Neural cell (in vitro differentiated cells): ENCODE measurements around the gene RBM17. TPM values are rescaled to one million over a fixed set of nuclear protein-coding genes. Genes with fewer than 3 reads are reported as not detected.

Experiments used
- H2AFZ ChIP-seq: fragments of 200-600, 300-800 bp; sonication (generic), shearing (Covaris generic); 2 replicates; pipeline ENCODE4 v1.6.0; 2014; ENCODE audit warnings: low read depth, mild to moderate bottlenecking, antibody characterized with exemption, low read length, moderate library complexity
- H3F3A ChIP-seq: fragments of 200-600 bp; shearing (Covaris generic); 2 replicates; pipeline ENCODE4 v1.6.1; 2016; ENCODE audit warnings: mild to moderate bottlenecking, moderate library complexity, mixed read lengths, antibody characterized with exemption, low read length; ENCODE audit not compliant: insufficient read depth, poor library complexity, severe bottlenecking
- H3K27ac ChIP-seq: fragments of 200-600, 300-800 bp; sonication (generic), shearing (Covaris generic); 2 replicates; pipeline ENCODE4 v1.5.1; 2014; ENCODE audit warnings: mild to moderate bottlenecking, low read length, moderate library complexity
- H3K27me3 ChIP-seq: fragments of 300-800, 200-600 bp; sonication (generic), shearing (Covaris generic); 2 replicates; pipeline ENCODE4 v1.6.0; 2014; ENCODE audit warnings: mild to moderate bottlenecking, low read depth, low read length, moderate library complexity; ENCODE audit not compliant: insufficient read depth
- H3K36me3 ChIP-seq: fragments of 300-800, 200-600 bp; sonication (generic), shearing (Covaris generic); 2 replicates; pipeline ENCODE4 v1.5.1; 2014; ENCODE audit warnings: mild to moderate bottlenecking, antibody characterized with exemption, low read length, moderate library complexity; ENCODE audit not compliant: insufficient read depth
- H3K4me2 ChIP-seq: fragments of 300-800, 200-600 bp; sonication (generic), shearing (Covaris generic); 2 replicates; pipeline ENCODE4 v1.6.0; 2014; ENCODE audit warnings: mild to moderate bottlenecking, low read length
- H3K4me3 ChIP-seq: fragments of 300-800, 200-600 bp; sonication (generic), shearing (Covaris generic); 2 replicates; pipeline ENCODE4 v1.5.1; 2014; ENCODE audit warnings: mild to moderate bottlenecking, low read length, moderate library complexity
- H3K79me2 ChIP-seq: fragments of 200-600 bp; shearing (Covaris generic); replicated peaks from 2 replicates; pipeline ENCODE4 v1.6.0; 2014; ENCODE audit warnings: mild to moderate bottlenecking, low read length, moderate library complexity; ENCODE audit not compliant: insufficient read depth
- H3K9ac ChIP-seq: fragments of 300-800, 200-600 bp; sonication (generic), shearing (Covaris generic); 2 replicates; pipeline ENCODE4 v1.6.1; 2016; ENCODE audit warnings: mild to moderate bottlenecking, low read length, mixed read lengths
- H3K9me2 ChIP-seq: fragments of 200-600 bp; shearing (Covaris generic); 2 replicates; pipeline ENCODE4 v1.6.1; 2016; ENCODE audit warnings: mild to moderate bottlenecking, low read length, mixed read lengths; ENCODE audit not compliant: insufficient read depth
- H3K9me3 ChIP-seq: fragments of 200-600, 300-800 bp; sonication (generic), shearing (Covaris generic); 2 replicates; pipeline ENCODE4 v1.6.1; 2016; ENCODE audit warnings: mild to moderate bottlenecking, mixed run types, low read length, moderate library complexity, mixed read lengths
- H4K20me1 ChIP-seq: fragments of 200-600 bp; shearing (Covaris generic); 2 replicates; pipeline ENCODE4 v1.6.1; 2016; ENCODE audit warnings: mild to moderate bottlenecking, mixed run types; ENCODE audit not compliant: insufficient read depth
- CTCF ChIP-seq: fragments of 450-650 bp; IDR thresholded peaks from 2 replicates; pipeline ENCODE4 v1.5.1; 2014; ENCODE audit warnings: antibody characterized with exemption, mild to moderate bottlenecking, moderate library complexity; ENCODE audit not compliant: poor library complexity, severe bottlenecking
- EP300 ChIP-seq: fragments of 450-650 bp; conservative IDR thresholded peaks from 2 replicates; pipeline ENCODE4 v1.6.1; 2014; ENCODE audit warnings: antibody characterized with exemption, mild to moderate bottlenecking, moderate library complexity; ENCODE audit not compliant: poor library complexity, severe bottlenecking
- EZH2 ChIP-seq: fragments of 200-600, 300-800 bp; shearing (Covaris generic), sonication (generic); IDR thresholded peaks from 2 replicates; pipeline ENCODE4 v1.6.1; 2014; ENCODE audit warnings: antibody characterized with exemption, low read length, borderline replicate concordance, mild to moderate bottlenecking; ENCODE audit not compliant: insufficient read depth, poor library complexity, severe bottlenecking
- MXI1 ChIP-seq: fragments of 450-650 bp; conservative IDR thresholded peaks from 2 replicates; pipeline ENCODE4 v1.6.1; 2014; ENCODE audit warnings: antibody characterized with exemption, mild to moderate bottlenecking; ENCODE audit not compliant: poor library complexity, severe bottlenecking
- POLR2AphosphoS5 ChIP-seq: IDR thresholded peaks from 2 replicates; pipeline ENCODE4 v1.6.1; 2012
- RAD21 ChIP-seq: fragments of 450-650 bp; conservative IDR thresholded peaks from 2 replicates; pipeline ENCODE4 v1.6.1; 2014; ENCODE audit warnings: antibody characterized with exemption, mild to moderate bottlenecking, moderate library complexity
- REST ChIP-seq: IDR thresholded peaks from 2 replicates; pipeline ENCODE4 v1.6.1; 2012; ENCODE audit warnings: borderline replicate concordance
- SMC3 ChIP-seq: fragments of 450-650 bp; conservative IDR thresholded peaks from 2 replicates; pipeline ENCODE4 v1.6.1; 2014; ENCODE audit warnings: antibody characterized with exemption, mild to moderate bottlenecking, moderate library complexity; ENCODE audit not compliant: poor library complexity
- TAF1 ChIP-seq: IDR thresholded peaks from 2 replicates; pipeline ENCODE4 v1.6.1; 2012; ENCODE audit warnings: low read depth
- polyA plus RNA-seq: library from polyadenylated mRNA; depleted of rRNA; stranded (reverse); fragments of >200 nt; gene quantifications from 2 replicates; pipeline ENCODE4 v1.2.3, GENCODE V29; 2014

RBM17 gene
- polyA plus RNA-seq, 1 donor from 2014 or later: 109 TPM

- Histone ChIP-seq H3K36me3 (no peaks in the 10 kb centered on the region), H3K27me3 (no peaks in the 10 kb centered on the region), H3K9me3 (no peaks in the 10 kb centered on the region), H3K27ac (no peak overlapping the region), H4K20me1 (no peaks in the 10 kb centered on the region), H3K9ac (no peak overlapping the region), H3K4me2 (no peak overlapping the region), H3F3A (no peaks in the 10 kb centered on the region), H3K79me2 (no peaks in the 10 kb centered on the region), H2AFZ (no peak overlapping the region), H3K9me2 (no peaks in the 10 kb centered on the region), H3K4me3 (no peak overlapping the region)
- TF ChIP-seq EZH2 (no peak), POLR2AphosphoS5 (no peak), MXI1 (no peak), SMC3 (no peak), EP300 (no peak), RAD21 (no peak)
Measured at GRCh38 chr10:6158276-6158675, 69.4 kb downstream of the RBM17 start.

- Histone ChIP-seq H3K9me2 (no peaks in the 10 kb centered on the region), H3K4me2 (no peak overlapping the region), H4K20me1 (no peaks in the 10 kb centered on the region), H3K36me3 (no peaks in the 10 kb centered on the region), H3K9me3 (no peaks in the 10 kb centered on the region), H3K27me3 (no peaks in the 10 kb centered on the region), H3K27ac (no peak overlapping the region), H3F3A (no peaks in the 10 kb centered on the region), H3K4me3 (no peak overlapping the region), H2AFZ (no peak overlapping the region), H3K9ac (no peak overlapping the region), H3K79me2 (no peaks in the 10 kb centered on the region)
- TF ChIP-seq SMC3 (no peak), MXI1 (no peak), CTCF (no peak), REST (no peak), TAF1 (no peak), POLR2AphosphoS5 (no peak), EZH2 (no peak), RAD21 (no peak), EP300 (no peak)
Measured at GRCh38 chr10:6161921-6162320, 73.1 kb downstream of the RBM17 start.
